GM21723 (cell line): ENCODE measurements around the gene LRIG2.
A peak's percentile ranks its signal among the peaks of the same experiment; 100 is the strongest.
"Not testable (repeated sequence)": the region's sequence is repeated elsewhere in the genome, so short reads cannot be mapped to it uniquely, and the experiment has no call there.

Experiments used
- ATAC-seq: cut with Tn5 transposase; IDR thresholded peaks from one replicate; pipeline ENCODE4 v1.9.1; 2021; ENCODE audit warnings: mild to moderate bottlenecking, moderate library complexity; ENCODE audit not compliant: unreplicated experiment

The LRIG2 gene

GRCh38 chr1:113125517-113125916 is 52.5 kb downstream of the LRIG2 start:
- ATAC-seq: no peak

- ATAC-seq: no peak
Observed at GRCh38 chr1:113126207-113126606, 53.2 kb downstream of the LRIG2 start.

- no peak for ATAC-seq
Observed at GRCh38 chr1:113128116-113128515, 55.1 kb downstream of the LRIG2 start.

GRCh38 chr1:113129529-113130185 is 56.7 kb downstream of the LRIG2 start:
- no peak for ATAC-seq

- ATAC-seq: no peak
Observed at GRCh38 chr1:113133038-113133437, 60.0 kb downstream of the LRIG2 start.

GRCh38 chr1:113133759-113134158 is 60.8 kb downstream of the LRIG2 start:
- no peak for ATAC-seq

- ATAC-seq: no peak
Observed at GRCh38 chr1:113135460-113135859, 62.5 kb downstream of the LRIG2 start.

GRCh38 chr1:113136476-113136875 is 63.5 kb downstream of the LRIG2 start:
- ATAC-seq: no peak

- ATAC-seq: no peak
Observed at GRCh38 chr1:113137563-113137962, 64.6 kb downstream of the LRIG2 start.

GRCh38 chr1:113138778-113139177 is 65.8 kb downstream of the LRIG2 start:
- ATAC-seq: no peak

- no peak for ATAC-seq
Observed at GRCh38 chr1:113140176-113140575, 67.2 kb downstream of the LRIG2 start.

GRCh38 chr1:113140588-113141446 is 67.8 kb downstream of the LRIG2 start:
- peak; percentile 79 for ATAC-seq

GRCh38 chr1:113141650-113142473 is 68.9 kb downstream of the LRIG2 start:
- ATAC-seq: no peak

GRCh38 chr1:113142791-113143190 is 69.8 kb downstream of the LRIG2 start:
- no peak for ATAC-seq

- ATAC-seq: no peak
Observed at GRCh38 chr1:113146242-113147072, 73.5 kb downstream of the LRIG2 start.

- ATAC-seq: no peak
Observed at GRCh38 chr1:113147073-113147625, 74.2 kb downstream of the LRIG2 start.

GRCh38 chr1:113147826-113148225 is 74.8 kb downstream of the LRIG2 start:
- no peak for ATAC-seq

- not testable (repeated sequence) for ATAC-seq
Observed at GRCh38 chr1:113150494-113150893, 77.5 kb downstream of the LRIG2 start.

GRCh38 chr1:113153116-113153803 is 80.3 kb downstream of the LRIG2 start:
- no peak for ATAC-seq

- ATAC-seq: no peak
Observed at GRCh38 chr1:113156368-113156767, 83.4 kb downstream of the LRIG2 start.
